Sigmoid colon (tissue), 7 donors: ENCODE measurements around the gene TUT4. TPM values are rescaled to one million over a fixed set of nuclear protein-coding genes. Genes with fewer than 3 reads are reported as not detected.

Source experiments
- DNase-seq: peaks from one replicate; pipeline ENCODE4 v3.0.0-alpha.2; 2019
- H3K27ac ChIP-seq, 4 donors: fragments of 200-600 bp; sonication (generic); one replicate each; pipeline ENCODE4 v1.5.1; 2016 to 2019; ENCODE audit warnings: mild to moderate bottlenecking in 1 of 4
- H3K27me3 ChIP-seq, 3 donors: fragments of 200-600 bp; sonication (generic); one replicate each; pipeline ENCODE4 v1.5.1; 2019; ENCODE audit warnings: mild to moderate bottlenecking in 1 of 3
- H3K36me3 ChIP-seq, 4 donors: fragments of 200-600 bp; sonication (generic); one replicate each; pipeline ENCODE4 v1.5.1; 2016 to 2019
- H3K4me1 ChIP-seq, 4 donors: fragments of 200-600 bp; sonication (generic); one replicate each; pipeline ENCODE4 v1.5.1; 2017 to 2019
- H3K4me3 ChIP-seq, 4 donors: fragments of 200-600 bp; sonication (generic); one replicate each; pipeline ENCODE4 v1.5.1; 2017 to 2019; ENCODE audit warnings: mild to moderate bottlenecking in 2 of 4, moderate library complexity in 1 of 4
- H3K9me3 ChIP-seq, 4 donors: fragments of 200-600 bp in 3 of 4; sonication (generic) in 3 of 4; one replicate each; pipeline versions ENCODE4 v1.5.1 to v1.6.1; 2013 to 2019
- EP300 ChIP-seq, 4 donors: sonication (generic); formaldehyde crosslinking; IDR thresholded peaks; one replicate each; pipeline ENCODE4 v1.6.1; 2017; ENCODE audit warnings: antibody characterized with exemption in 4 of 4
- POLR2A ChIP-seq, 2 donors: fragments of 450-650 bp; IDR thresholded peaks; one replicate each; pipeline ENCODE4 v1.6.1; 2016; ENCODE audit warnings: antibody characterized with exemption in 2 of 2, mild to moderate bottlenecking in 2 of 2, moderate library complexity in 2 of 2
- POLR2AphosphoS5 ChIP-seq, 4 donors: sonication (generic); formaldehyde crosslinking; IDR thresholded peaks; one replicate each; pipeline ENCODE4 v1.6.1; 2017; ENCODE audit warnings: antibody characterized with exemption in 4 of 4
- WGBS, 2 donors: extraction: QIAGEN DNeasy Blood & Tissue Kit; methylation state at CpG; one replicate each; pipeline ENCODE4 v1.1.7; 2013; 5-methylcytosine and 5-hydroxymethylcytosine counted together
- intact Hi-C: fragments of 100-400 bp; cut with DNase I; formaldehyde crosslinking; loops from one replicate; pipeline ENCODE4 v1.15.1; 2023
- polyA plus RNA-seq, 3 donors: library from polyadenylated mRNA; stranded (reverse); fragments of 200-250 nt; gene quantifications; one replicate each; pipeline ENCODE4 v1.2.3, GENCODE V29; 2013
- total RNA-seq, 4 donors: library from RNA; depleted of rRNA; stranded (reverse); fragments of >200 nt; gene quantifications; one replicate each; pipeline ENCODE4 v1.1.0, GENCODE V29; 2016
- TF ChIP-seq, protein P1 (sequence below), 4 experiments: fragments of 450-650 bp in 3 of 4; fragments of 200-600 bp in 1 of 4; IDR thresholded peaks; one replicate each; pipeline ENCODE4 v1.5.1; 2016 to 2019; ENCODE audit warnings: antibody characterized with exemption in 4 of 4, mild to moderate bottlenecking in 3 of 4, moderate library complexity in 2 of 4
- donor health status: healthy with polysubstance abuse.
- donor health status: Bipolar disorder and iron deficiency.
- donor health status: healthy.

TUT4 gene
- total and polyA plus RNA-seq, 7 donors: 3.2 to 66.9 (median 50.4) TPM

DNA sequence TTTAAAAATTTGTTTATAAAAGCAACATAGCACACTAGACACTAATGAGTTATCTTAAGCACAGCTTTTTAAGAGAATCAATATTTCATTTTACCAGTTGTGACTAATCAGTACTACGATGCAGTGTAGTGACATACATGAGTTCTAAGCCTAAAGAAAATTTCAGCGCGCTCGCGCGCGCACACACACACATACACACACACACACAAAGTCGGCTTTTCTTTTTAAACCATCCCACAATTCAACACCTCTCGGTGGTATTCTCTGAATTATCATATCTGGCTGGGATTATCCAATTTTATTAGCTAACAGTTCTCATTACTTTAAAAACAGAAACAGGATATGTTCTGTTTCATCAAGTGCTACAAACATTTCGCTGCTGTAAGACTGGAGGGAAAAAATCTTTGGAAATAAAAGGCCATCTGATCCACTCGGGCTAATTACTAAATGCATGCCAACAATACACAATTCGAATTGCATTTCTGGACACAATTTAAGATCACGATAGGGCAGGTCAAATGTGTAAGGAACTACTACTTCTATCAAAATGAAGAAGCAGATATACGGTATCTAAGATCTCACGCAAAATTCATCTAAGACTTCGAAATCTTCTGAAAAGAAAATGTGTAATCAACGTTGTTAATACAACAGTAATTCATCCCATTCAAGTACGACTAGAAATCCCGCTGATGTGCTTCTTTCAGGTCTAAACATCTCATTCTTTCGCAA, 1.2 kb downstream of the TUT4 start:
- Histone ChIP-seq H3K36me3 (no peaks in the 10 kb centered on the region), H3K9me3 (no peaks in the 10 kb centered on the region), H3K27ac (peak overlapping the region; percentile 88 to 96 (median 92)), H3K4me1 (peaks cover 0 to 37% (median 20%) of the 10 kb centered on the region in 4 donors), H3K4me3 (peak overlapping the region; percentile 93 to 99 (median 96)), H3K27me3 (no peaks in the 10 kb centered on the region)
- intact Hi-C loops: loop anchor here (2.0 to 5.0 kb wide), 3 partner anchors 146 to 197 kb away; partner anchors contain the start of genes COA7, ORC1 and PRPF38A
- 3 to 7% methylated on average over 20 of the region's 20 CpGs for WGBS, 2 donors
- TF ChIP-seq, protein P1, sequence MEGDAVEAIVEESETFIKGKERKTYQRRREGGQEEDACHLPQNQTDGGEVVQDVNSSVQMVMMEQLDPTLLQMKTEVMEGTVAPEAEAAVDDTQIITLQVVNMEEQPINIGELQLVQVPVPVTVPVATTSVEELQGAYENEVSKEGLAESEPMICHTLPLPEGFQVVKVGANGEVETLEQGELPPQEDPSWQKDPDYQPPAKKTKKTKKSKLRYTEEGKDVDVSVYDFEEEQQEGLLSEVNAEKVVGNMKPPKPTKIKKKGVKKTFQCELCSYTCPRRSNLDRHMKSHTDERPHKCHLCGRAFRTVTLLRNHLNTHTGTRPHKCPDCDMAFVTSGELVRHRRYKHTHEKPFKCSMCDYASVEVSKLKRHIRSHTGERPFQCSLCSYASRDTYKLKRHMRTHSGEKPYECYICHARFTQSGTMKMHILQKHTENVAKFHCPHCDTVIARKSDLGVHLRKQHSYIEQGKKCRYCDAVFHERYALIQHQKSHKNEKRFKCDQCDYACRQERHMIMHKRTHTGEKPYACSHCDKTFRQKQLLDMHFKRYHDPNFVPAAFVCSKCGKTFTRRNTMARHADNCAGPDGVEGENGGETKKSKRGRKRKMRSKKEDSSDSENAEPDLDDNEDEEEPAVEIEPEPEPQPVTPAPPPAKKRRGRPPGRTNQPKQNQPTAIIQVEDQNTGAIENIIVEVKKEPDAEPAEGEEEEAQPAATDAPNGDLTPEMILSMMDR (IDR thresholded peaks at IDR 0.05): no peak
- TF ChIP-seq EP300 (IDR thresholded peaks at IDR 0.05) (no peak), POLR2AphosphoS5 (IDR thresholded peaks at IDR 0.05) (no peak), POLR2A (IDR thresholded peaks at IDR 0.05) (no peak)
- DNase-seq: no peak

DNA sequence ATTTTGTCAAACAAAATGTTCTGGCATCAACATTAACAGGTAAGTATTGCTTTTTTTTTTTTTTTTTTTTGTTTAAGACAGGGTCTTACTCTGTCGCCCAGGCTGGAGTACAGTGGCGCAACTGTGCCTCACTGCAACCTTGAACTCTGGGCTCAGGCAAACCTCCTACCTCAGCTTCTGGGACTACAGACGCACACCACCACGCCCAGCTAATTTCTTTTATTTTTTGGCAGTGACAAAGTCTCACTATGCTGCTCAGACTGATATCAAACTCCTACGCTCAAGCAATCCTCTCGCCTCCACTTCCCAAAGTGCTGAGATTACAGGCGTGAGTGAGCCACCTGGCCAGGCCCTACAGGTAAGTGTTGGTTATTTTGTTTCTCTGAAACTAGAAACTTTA, 2.4 kb downstream of the TUT4 start:
- intact Hi-C loops: loop anchor here (5.0 kb wide), 2 partner anchors 147 to 148 kb away; partner anchors contain the start of genes COA7, ORC1 and PRPF38A
- 32 to 71% methylated on average over 7 of the region's 7 CpGs for WGBS, 2 donors
- Histone ChIP-seq H3K36me3 (no peaks in the 10 kb centered on the region), H3K27ac (no peak overlapping the region), H3K27me3 (no peaks in the 10 kb centered on the region), H3K4me3 (no peak overlapping the region), H3K9me3 (no peaks in the 10 kb centered on the region), H3K4me1 (peaks cover 0 to 37% (median 20%) of the 10 kb centered on the region in 4 donors)
- DNase-seq: no peak
- TF ChIP-seq EP300 (IDR thresholded peaks at IDR 0.05) (no peak), POLR2A (IDR thresholded peaks at IDR 0.05) (no peak)
- TF ChIP-seq, protein P1 (IDR thresholded peaks at IDR 0.05): no peak

DNA sequence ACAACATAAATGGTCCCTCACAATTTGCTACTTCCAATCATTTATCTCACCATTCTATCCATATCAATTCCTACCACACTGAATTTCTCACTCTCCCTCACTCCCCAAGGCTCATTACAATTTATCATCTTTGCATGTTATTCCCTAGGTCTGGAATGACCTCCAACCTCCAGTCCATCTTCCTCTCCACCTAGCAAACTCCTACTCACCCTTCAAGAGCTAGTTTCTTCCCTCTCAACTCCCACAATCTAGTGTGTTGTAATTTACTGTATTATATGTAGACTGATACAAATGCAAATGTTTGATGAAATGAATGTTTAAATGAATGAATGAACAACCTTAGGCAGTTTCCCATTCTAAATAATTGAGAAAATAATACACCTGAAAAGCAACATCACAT, 3.6 kb downstream of the TUT4 start:
- DNase-seq: no peak
- H3K4me1 ChIP-seq: peaks cover 0 to 33% (median 19%) of the 10 kb centered on the region in 4 donors
- no peaks in the 10 kb centered on the region for H3K9me3 ChIP-seq
- H3K4me3 ChIP-seq: no peak overlapping the region
- intact Hi-C loops: no loop called here
- no peaks in the 10 kb centered on the region for H3K36me3 ChIP-seq
- no peaks in the 10 kb centered on the region for H3K27me3 ChIP-seq
- no peak overlapping the region for H3K27ac ChIP-seq
- TF ChIP-seq, protein P1 (IDR thresholded peaks at IDR 0.05): no peak
- TF ChIP-seq POLR2AphosphoS5 (IDR thresholded peaks at IDR 0.05) (no peak), EP300 (IDR thresholded peaks at IDR 0.05) (no peak), POLR2A (IDR thresholded peaks at IDR 0.05) (no peak)

DNA sequence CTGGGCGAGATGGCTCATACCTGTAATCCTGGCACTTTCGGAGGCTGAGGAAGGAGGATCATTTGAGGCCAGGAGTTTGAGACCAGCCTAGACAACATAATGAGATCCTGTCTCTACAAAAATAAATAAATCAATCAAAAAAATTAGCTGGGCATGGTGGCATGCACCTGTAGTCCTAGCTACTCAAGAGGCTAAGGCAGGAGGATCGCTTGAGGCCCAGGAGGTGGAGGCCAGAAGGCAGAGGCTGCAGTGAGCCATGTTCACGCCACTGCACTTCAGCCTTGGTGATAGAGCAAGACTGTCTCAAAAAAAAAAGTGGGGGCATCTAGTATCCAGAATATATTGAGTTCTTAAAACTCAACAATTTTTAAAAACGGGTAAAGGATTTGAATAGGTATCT, 6.0 kb downstream of the TUT4 start:
- no peaks in the 10 kb centered on the region for H3K27me3 ChIP-seq
- H3K36me3 ChIP-seq: no peaks in the 10 kb centered on the region
- intact Hi-C loops: no loop called here
- H3K27ac ChIP-seq: no peak overlapping the region
- peaks cover 0 to 9% (median 5%) of the 10 kb centered on the region in 4 donors for H3K9me3 ChIP-seq
- no peak for TF ChIP-seq POLR2AphosphoS5 (IDR thresholded peaks at IDR 0.05)
- TF ChIP-seq EP300 (IDR thresholded peaks at IDR 0.05): no peak
- TF ChIP-seq, protein P1 (IDR thresholded peaks at IDR 0.05): no peak
- no peak for TF ChIP-seq POLR2A (IDR thresholded peaks at IDR 0.05)
- no peak overlapping the region for H3K4me3 ChIP-seq
- DNase-seq: no peak
- WGBS, 2 donors: 97 to 98% methylated on average over 5 of the region's 5 CpGs
- peaks cover 0 to 27% (median 16%) of the 10 kb centered on the region in 4 donors for H3K4me1 ChIP-seq
